Mononuclear cell (primary cell): ENCODE measurements around the gene DNM1. TPM values are rescaled to one million over a fixed set of nuclear protein-coding genes. Genes with fewer than 3 reads are reported as not detected.
"Not testable (repeated sequence)": the region's sequence is repeated elsewhere in the genome, so short reads cannot be mapped to it uniquely, and the experiment has no call there.

ENCODE experiments used
- H3K27me3 ChIP-seq: 2 replicates; pipeline ENCODE4 v1.6.0; 2011; ENCODE audit warnings: low read length, control low read depth; ENCODE audit not compliant: insufficient read depth
- H3K4me1 ChIP-seq: 2 replicates; pipeline ENCODE4 v1.5.1; 2011; ENCODE audit warnings: mild to moderate bottlenecking, low read length, control low read depth; ENCODE audit not compliant: insufficient read depth
- H3K4me3 ChIP-seq: 2 replicates; pipeline ENCODE4 v1.5.1; 2011; ENCODE audit warnings: mild to moderate bottlenecking, low read length, moderate library complexity
- H3K9me3 ChIP-seq: 2 replicates; pipeline ENCODE4 v1.5.1; 2011; ENCODE audit warnings: low read depth, mild to moderate bottlenecking, control low read depth, low read length
- total RNA-seq: library from RNA; depleted of rRNA; stranded (reverse); fragments of >200 nt; gene quantifications from one replicate; pipeline ENCODE4 v1.2.3, GENCODE V29; 2012

Gene DNM1
- total RNA-seq, 1 donor = 1.4 TPM

- not testable (repeated sequence) for H3K4me3 ChIP-seq, H3K27me3 ChIP-seq, H3K9me3 ChIP-seq
- H3K4me1 ChIP-seq = peaks cover 23% of the 10 kb centered on the region
These were observed 76.2 kb downstream of the DNM1 start for GRCh38 chr9:128279088-128280073.

DNA sequence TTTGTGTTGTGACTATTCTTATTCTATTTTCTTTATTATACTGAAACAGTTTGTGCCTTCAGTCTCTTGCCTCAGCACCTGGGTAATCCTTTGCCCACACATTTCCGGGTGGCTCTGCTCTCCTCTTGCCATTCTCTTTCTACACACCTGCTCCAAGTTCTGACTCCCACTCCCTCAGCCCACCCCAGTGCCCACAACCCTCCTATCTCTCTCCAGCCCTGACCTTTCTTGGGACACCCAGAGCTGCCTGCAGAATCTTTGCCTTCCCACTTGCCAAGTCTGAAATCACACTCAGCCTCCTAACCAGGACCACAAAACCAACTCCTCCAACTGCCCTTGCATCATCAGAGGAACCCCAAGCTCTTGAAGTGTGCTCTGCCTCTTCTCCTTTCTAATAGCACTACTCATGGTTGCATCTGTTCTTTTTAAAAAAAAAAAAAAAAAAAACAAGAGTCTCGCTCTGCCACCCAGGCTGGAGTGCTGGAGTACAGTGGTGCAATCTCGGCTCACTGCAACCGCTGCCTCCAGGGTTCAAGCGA, 77.0 kb downstream of the DNM1 start:
- Histone ChIP-seq H3K4me3 (no peak overlapping the region), H3K27me3 (no peaks in the 10 kb centered on the region), H3K4me1 (peaks cover 15% of the 10 kb centered on the region), H3K9me3 (no peaks in the 10 kb centered on the region)

DNA sequence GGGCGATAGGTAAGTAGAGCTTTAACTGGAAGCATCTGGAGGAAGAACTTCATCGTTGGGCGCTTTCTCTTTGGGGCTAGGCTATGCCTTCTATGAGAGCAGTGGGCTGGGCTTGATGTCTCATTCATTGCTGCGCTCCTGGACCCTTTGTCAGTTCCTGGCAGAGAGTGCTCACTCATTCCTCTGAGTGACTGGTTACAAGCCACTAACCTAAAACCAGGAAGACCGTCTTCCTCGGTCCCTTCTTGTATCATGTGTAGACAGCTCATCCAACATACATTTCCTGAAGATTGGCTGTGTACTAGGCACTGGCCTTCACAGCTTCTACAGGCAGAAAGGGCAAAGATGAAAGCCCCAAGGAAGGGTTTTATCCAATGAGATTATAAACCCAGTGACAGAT, 79.3 kb downstream of the DNM1 start:
- Histone ChIP-seq H3K4me3 (no peak overlapping the region), H3K9me3 (no peaks in the 10 kb centered on the region), H3K4me1 (peaks cover 4% of the 10 kb centered on the region), H3K27me3 (no peaks in the 10 kb centered on the region)

DNA sequence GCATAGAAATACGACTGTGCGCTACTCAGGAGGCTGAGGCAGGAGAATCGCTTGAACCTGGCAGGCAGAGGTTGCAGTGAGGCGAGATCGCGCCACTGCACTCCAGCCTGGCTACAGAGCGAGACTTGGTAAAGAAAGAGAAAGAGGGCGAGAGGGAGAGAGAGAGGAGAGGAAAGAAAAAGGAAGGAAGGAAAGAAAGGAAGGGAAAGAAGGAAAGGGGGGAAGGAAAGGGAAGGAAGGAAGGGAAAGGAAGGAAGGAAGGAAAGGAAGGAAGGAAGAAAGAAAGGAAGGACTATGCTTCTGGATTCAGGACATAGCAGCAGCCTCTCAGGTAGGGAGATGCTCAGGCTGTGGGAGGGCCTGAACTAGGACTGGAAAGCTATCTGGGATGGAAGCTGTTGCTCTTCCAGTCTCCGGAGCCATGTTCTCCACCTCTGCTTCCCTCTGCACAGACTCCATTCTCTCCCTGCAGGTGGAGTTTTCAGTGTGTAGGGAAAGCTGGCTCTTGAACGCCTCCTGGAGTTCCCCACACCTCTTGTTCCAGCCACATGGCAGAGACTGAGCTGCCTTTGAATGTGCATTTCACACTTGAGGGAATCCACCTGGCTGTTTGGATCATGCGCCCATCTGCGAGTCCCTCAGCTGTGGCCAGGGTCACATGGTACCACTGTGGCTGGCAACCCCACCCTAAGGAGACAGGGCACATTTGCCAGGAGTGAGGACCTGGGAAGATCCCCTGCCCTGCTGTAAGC, 82.0 kb downstream of the DNM1 start:
- Histone ChIP-seq H3K9me3 (no peaks in the 10 kb centered on the region), H3K4me1 (peaks cover 1% of the 10 kb centered on the region), H3K27me3 (no peaks in the 10 kb centered on the region)

GRCh38 chr9:128286440-128286839, 83.3 kb downstream of the DNM1 start:
- H3K4me3 ChIP-seq = no peak overlapping the region
- H3K4me1 ChIP-seq = no peaks in the 10 kb centered on the region
- no peaks in the 10 kb centered on the region for H3K9me3 ChIP-seq
- no peaks in the 10 kb centered on the region for H3K27me3 ChIP-seq

More for the DNA sequence above, 82.0 kb downstream of the DNM1 start:
- no peak overlapping the region for H3K4me3 ChIP-seq

GRCh38 chr9:128288273-128289004, 85.3 kb downstream of the DNM1 start:
- Histone ChIP-seq H3K9me3 (no peaks in the 10 kb centered on the region), H3K4me1 (no peaks in the 10 kb centered on the region), H3K27me3 (no peaks in the 10 kb centered on the region), H3K4me3 (no peak overlapping the region)

DNA sequence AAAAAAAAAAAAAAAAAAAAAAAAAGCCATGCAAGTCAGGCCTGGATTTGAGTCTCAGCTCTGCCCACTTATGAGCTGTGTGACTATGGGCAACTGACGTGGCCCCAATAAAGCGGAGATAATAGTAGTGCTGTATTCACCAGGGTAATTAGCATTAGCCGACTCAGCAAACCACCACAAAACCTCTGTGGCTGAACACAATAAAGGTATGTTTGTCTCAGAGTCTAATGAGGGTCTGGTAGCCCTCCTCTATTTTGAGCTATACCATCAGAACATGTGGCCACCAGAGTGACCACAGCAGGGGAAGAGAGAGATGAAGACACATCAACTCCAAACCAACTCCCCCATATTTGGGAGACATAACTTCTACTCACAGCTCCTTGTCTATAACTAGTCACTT, 88.8 kb downstream of the DNM1 start:
- H3K4me1 ChIP-seq = no peaks in the 10 kb centered on the region
- H3K9me3 ChIP-seq = no peaks in the 10 kb centered on the region
- H3K4me3 ChIP-seq = no peak overlapping the region
- no peaks in the 10 kb centered on the region for H3K27me3 ChIP-seq

DNA sequence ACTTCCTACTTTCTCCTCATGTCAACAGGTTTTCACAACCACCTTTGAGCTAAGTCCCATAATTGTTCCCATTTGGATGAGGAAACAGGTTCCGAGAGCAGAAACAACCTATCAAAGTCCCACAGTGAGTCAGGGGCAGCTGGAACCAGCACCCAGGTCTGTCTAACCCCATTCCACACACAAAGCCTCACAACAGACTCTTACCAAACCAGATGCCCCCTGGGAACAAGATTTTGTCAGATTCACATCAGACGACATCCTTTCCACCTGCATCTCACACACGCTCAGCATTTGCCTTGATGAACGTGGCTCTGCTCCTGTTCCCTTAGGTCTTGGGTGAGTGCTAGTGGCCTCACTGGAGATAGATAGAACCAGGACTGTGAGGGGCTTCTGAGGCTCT, 89.9 kb downstream of the DNM1 start:
- no peaks in the 10 kb centered on the region for H3K4me1 ChIP-seq
- H3K4me3 ChIP-seq = no peak overlapping the region
- H3K27me3 ChIP-seq = no peaks in the 10 kb centered on the region
- no peaks in the 10 kb centered on the region for H3K9me3 ChIP-seq

DNA sequence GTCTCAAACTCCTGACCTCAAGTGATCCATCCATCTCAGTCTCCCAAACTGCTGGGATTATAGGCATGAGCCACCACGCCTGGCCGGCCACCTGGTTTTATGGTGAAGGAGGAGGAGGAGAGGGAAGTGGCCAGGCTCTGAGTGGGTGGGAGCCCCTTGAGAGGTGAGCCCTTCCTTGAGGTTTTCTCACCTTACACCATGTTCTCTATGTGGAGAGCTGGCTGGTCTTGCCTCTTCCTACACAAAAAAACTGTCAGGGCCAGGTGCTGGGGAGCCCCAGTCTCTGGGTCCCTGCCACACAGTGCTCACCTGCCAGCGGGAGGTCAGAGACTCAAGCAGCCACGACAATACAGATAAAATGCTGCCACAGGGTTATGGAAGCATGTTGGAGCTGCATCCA, 91.0 kb downstream of the DNM1 start:
- Histone ChIP-seq H3K9me3 (no peaks in the 10 kb centered on the region), H3K4me1 (no peaks in the 10 kb centered on the region), H3K4me3 (no peak overlapping the region), H3K27me3 (no peaks in the 10 kb centered on the region)

- Histone ChIP-seq H3K9me3 (no peaks in the 10 kb centered on the region), H3K4me1 (no peaks in the 10 kb centered on the region), H3K27me3 (no peaks in the 10 kb centered on the region)
These were observed 93.4 kb downstream of the DNM1 start for GRCh38 chr9:128296340-128297220.

DNA sequence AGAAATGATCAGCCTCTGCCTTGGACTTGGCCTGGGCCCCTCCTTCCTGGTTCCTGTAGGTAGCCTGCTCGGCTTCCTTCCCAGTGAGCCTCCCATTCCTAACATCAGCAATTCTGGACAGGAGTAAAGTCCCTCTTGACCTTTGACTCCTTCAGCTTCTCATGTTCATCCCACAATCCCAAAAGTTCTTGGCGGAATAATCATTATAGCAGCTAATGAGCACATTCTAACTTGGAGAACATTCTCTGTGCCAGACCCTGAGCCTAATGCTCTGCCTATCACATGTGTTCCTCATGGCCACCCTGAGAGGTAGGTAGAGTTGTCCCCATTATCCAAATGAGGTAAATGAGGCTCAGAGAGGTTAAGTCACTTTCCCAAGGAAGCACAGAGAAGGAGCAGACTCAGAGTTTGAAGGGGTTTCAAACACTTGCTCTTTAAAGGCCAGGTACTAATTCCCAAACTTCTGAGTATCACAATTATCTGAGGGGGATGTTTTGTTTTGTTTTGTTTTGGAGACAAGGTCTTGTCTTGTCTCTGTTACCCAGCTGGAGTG, 94.1 kb downstream of the DNM1 start:
- no peak overlapping the region for H3K4me3 ChIP-seq
- H3K4me1 ChIP-seq = no peaks in the 10 kb centered on the region
- H3K9me3 ChIP-seq = no peaks in the 10 kb centered on the region
- H3K27me3 ChIP-seq = no peaks in the 10 kb centered on the region

More at GRCh38 chr9:128296340-128297220, 93.4 kb downstream of the DNM1 start:
- H3K4me3 ChIP-seq = no peak overlapping the region

- H3K27me3 ChIP-seq = no peaks in the 10 kb centered on the region
- no peak overlapping the region for H3K4me3 ChIP-seq
- H3K9me3 ChIP-seq = no peaks in the 10 kb centered on the region
- H3K4me1 ChIP-seq = no peaks in the 10 kb centered on the region
These were observed 95.6 kb downstream of the DNM1 start for GRCh38 chr9:128298535-128299482.
